Suprapubic skin (tissue), 4 donors: ENCODE results near the gene CCDC188. TPM values are rescaled to one million over a fixed set of nuclear protein-coding genes. Genes with fewer than 3 reads are reported as not detected.

Source experiments
- DNase-seq, 2 donors: peaks; one replicate each; pipeline ENCODE4 v3.0.0-alpha.2; 2019; ENCODE audit warnings: low spot score in 2 of 2
- H3K27ac ChIP-seq: fragments of 200-600 bp; sonication (generic); one replicate; pipeline ENCODE4 v1.5.1; 2019
- H3K27me3 ChIP-seq: fragments of 200-600 bp; sonication (generic); one replicate; pipeline ENCODE4 v1.5.1; 2019
- H3K36me3 ChIP-seq: fragments of 200-600 bp; sonication (generic); one replicate; pipeline ENCODE4 v1.5.1; 2019
- H3K4me1 ChIP-seq: fragments of 200-600 bp; sonication (generic); one replicate; pipeline ENCODE4 v1.5.1; 2019
- H3K4me3 ChIP-seq: fragments of 200-600 bp; sonication (generic); one replicate; pipeline ENCODE4 v1.5.1; 2019; ENCODE audit warnings: mild to moderate bottlenecking
- H3K9me3 ChIP-seq: fragments of 200-600 bp; sonication (generic); one replicate; pipeline ENCODE4 v1.5.1; 2019
- CTCF ChIP-seq, 2 donors: fragments of 200-600 bp in 1 of 2; fragments of 450-650 bp in 1 of 2; sonication (generic) in 1 of 2; IDR thresholded peaks; one replicate each; pipeline ENCODE4 v1.5.1; 2016 to 2019; ENCODE audit warnings: antibody characterized with exemption in 2 of 2, mild to moderate bottlenecking in 1 of 2, moderate library complexity in 1 of 2
- EP300 ChIP-seq: sonication (generic); formaldehyde crosslinking; IDR thresholded peaks from one replicate; pipeline ENCODE4 v1.6.1; 2017; ENCODE audit warnings: antibody characterized with exemption
- POLR2A ChIP-seq, 2 donors: fragments of 450-650 bp; IDR thresholded peaks; one replicate each; pipeline ENCODE4 v1.6.1; 2017; ENCODE audit warnings: antibody characterized with exemption in 2 of 2, mild to moderate bottlenecking in 2 of 2, moderate library complexity in 2 of 2
- POLR2AphosphoS5 ChIP-seq, 3 donors: sonication (generic); formaldehyde crosslinking; IDR thresholded peaks; one replicate each; pipeline ENCODE4 v1.6.1; 2017; ENCODE audit warnings: antibody characterized with exemption in 3 of 3
- WGBS: methylation state at CpG from one replicate; pipeline ENCODE4 v1.1.5; 2018; 5-methylcytosine and 5-hydroxymethylcytosine counted together
- total RNA-seq, 4 donors: library from RNA; depleted of rRNA; stranded (reverse); fragments of >200 nt; gene quantifications; one replicate each; pipeline ENCODE4 v1.1.0, GENCODE V29; 2016

The CCDC188 gene
- total RNA-seq, 4 donors from 2014 or later = 0.34 TPM; not detected in 3

- peaks cover 8% of the 10 kb centered on the region for H3K27me3 ChIP-seq
- no peak overlapping the region for H3K27ac ChIP-seq
- H3K9me3 ChIP-seq = no peaks in the 10 kb centered on the region
- no peak for DNase-seq
- no peak overlapping the region for H3K4me3 ChIP-seq
- whole genome bisulfite sequencing = 76% methylated on average over 17 of the region's 17 CpGs
- H3K4me1 ChIP-seq = no peaks in the 10 kb centered on the region
- no peaks in the 10 kb centered on the region for H3K36me3 ChIP-seq
- TF ChIP-seq POLR2AphosphoS5 (IDR thresholded peaks at IDR 0.05) (no peak), EP300 (no peak), POLR2A (IDR thresholded peaks at IDR 0.05) (no peak), CTCF (IDR thresholded peaks at IDR 0.05) (no peak)
Observed at GRCh38 chr22:20176421-20177085, 25.7 kb upstream of the CCDC188 start.

GRCh38 chr22:20175597-20175900, 24.7 kb upstream of the CCDC188 start:
- Histone ChIP-seq H3K27ac (no peak overlapping the region), H3K9me3 (no peaks in the 10 kb centered on the region), H3K36me3 (no peaks in the 10 kb centered on the region), H3K4me3 (no peak overlapping the region), H3K27me3 (peaks cover 8% of the 10 kb centered on the region), H3K4me1 (no peaks in the 10 kb centered on the region)
- no peak for TF ChIP-seq POLR2AphosphoS5 (IDR thresholded peaks at IDR 0.05)
- TF ChIP-seq CTCF (IDR thresholded peaks at IDR 0.05) = no peak
- no peak for TF ChIP-seq POLR2A (IDR thresholded peaks at IDR 0.05)
- no peak for TF ChIP-seq EP300
- no peak for DNase-seq
- WGBS = 64% methylated on average over 11 of the region's 12 CpGs

DNA sequence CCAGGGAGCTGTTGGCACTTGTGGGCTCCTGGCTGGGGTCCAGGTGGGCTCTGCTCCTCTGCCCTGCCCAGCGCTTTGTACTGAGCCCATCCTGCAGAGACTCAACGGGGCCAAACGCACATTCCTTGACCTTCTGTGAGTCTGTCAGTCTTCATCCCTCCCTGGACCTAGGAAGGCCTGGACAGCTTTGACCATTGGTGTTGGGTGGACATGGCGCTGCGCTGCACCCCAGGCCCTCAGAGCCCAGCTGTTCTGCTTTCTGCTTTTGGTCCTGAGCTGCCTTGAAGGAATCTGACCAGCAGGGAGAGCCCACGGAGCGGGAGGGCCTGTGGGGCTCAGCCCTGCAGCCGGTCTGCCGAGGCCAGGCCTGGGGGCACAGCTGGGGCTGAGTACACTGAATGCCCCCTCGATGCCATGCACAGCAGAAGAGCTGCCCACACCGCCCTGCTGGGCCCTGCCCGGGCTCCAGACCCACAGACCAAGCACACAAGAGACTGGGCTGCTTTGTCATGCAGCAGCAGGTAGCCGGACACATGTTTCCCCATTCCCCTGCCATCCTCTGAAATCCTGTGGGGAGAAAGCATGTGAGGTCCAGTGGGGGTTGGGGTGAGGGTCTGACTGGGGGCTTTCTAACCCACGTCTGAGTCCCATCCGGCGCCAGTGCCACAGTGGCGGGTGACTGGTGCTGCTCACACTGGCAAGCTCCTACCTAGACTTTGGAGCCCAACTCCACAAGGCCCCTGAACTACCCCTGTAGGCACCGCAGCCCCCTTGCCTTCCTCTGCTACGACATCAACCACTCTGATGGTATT, 24.1 kb upstream of the CCDC188 start:
- peaks cover 8% of the 10 kb centered on the region for H3K27me3 ChIP-seq
- no peak overlapping the region for H3K4me3 ChIP-seq
- no peaks in the 10 kb centered on the region for H3K36me3 ChIP-seq
- 74% methylated on average over 7 of the region's 19 CpGs for WGBS
- no peaks in the 10 kb centered on the region for H3K4me1 ChIP-seq
- no peak for TF ChIP-seq CTCF (IDR thresholded peaks at IDR 0.05)
- TF ChIP-seq POLR2A (IDR thresholded peaks at IDR 0.05) = no peak
- TF ChIP-seq EP300 = no peak
- TF ChIP-seq POLR2AphosphoS5 (IDR thresholded peaks at IDR 0.05) = no peak
- H3K9me3 ChIP-seq = no peaks in the 10 kb centered on the region
- H3K27ac ChIP-seq = no peak overlapping the region
- no peak for DNase-seq

GRCh38 chr22:20173772-20174171, 22.9 kb upstream of the CCDC188 start:
- no peak overlapping the region for H3K27ac ChIP-seq
- no peaks in the 10 kb centered on the region for H3K4me1 ChIP-seq
- H3K27me3 ChIP-seq = peaks cover 8% of the 10 kb centered on the region
- no peak overlapping the region for H3K4me3 ChIP-seq
- no peak for DNase-seq
- 47% methylated on average over 3 of the region's 10 CpGs for WGBS
- no peak for TF ChIP-seq POLR2AphosphoS5 (IDR thresholded peaks at IDR 0.05)
- no peaks in the 10 kb centered on the region for H3K36me3 ChIP-seq
- no peaks in the 10 kb centered on the region for H3K9me3 ChIP-seq

- DNase-seq = no peak
- Histone ChIP-seq H3K27ac (no peak overlapping the region), H3K9me3 (no peaks in the 10 kb centered on the region), H3K36me3 (no peaks in the 10 kb centered on the region), H3K4me3 (no peak overlapping the region), H3K27me3 (peaks cover 8% of the 10 kb centered on the region), H3K4me1 (no peaks in the 10 kb centered on the region)
- TF ChIP-seq EP300 (no peak), POLR2A (IDR thresholded peaks at IDR 0.05) (no peak)
- WGBS = 90% methylated on average over 2 of the region's 11 CpGs
Observed at GRCh38 chr22:20173246-20173645, 22.4 kb upstream of the CCDC188 start.

DNA sequence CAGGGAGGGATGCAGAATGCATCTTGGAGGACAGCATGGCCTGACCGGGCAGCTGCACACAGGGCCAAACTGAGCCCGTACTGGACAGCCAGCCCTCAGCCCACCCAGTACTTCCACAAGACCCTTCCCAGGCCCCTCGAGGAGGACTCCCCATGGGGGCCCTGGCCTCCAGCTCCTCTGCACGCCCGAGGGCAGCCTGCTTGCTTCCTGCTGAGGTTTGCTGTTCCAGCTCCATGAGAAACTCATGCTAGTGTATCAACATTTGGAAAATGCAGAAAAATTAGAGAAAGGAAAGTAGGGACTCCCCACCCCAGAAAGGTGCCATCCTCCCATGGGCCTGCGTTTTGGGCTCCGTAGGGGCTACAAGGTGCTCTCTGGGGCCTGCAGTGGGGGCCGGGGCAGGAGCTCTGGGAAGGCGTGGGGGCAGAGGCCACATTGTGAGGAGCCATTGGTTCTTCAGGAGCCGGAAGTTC, 21.3 kb upstream of the CCDC188 start:
- no peak overlapping the region for H3K27ac ChIP-seq
- WGBS = 88% methylated on average over 9 of the region's 10 CpGs
- peaks cover 7% of the 10 kb centered on the region for H3K27me3 ChIP-seq
- H3K4me3 ChIP-seq = no peak overlapping the region
- no peak for TF ChIP-seq POLR2AphosphoS5 (IDR thresholded peaks at IDR 0.05)
- no peak for TF ChIP-seq POLR2A (IDR thresholded peaks at IDR 0.05)
- TF ChIP-seq CTCF (IDR thresholded peaks at IDR 0.05) = no peak
- TF ChIP-seq EP300 = no peak
- no peaks in the 10 kb centered on the region for H3K9me3 ChIP-seq
- H3K4me1 ChIP-seq = no peaks in the 10 kb centered on the region
- no peaks in the 10 kb centered on the region for H3K36me3 ChIP-seq
- no peak for DNase-seq
